22Rv1 (cell line): ENCODE results near the gene MEPE.

Experiments
- H3K27ac ChIP-seq: fragments of 450-650 bp; 2 replicates; pipeline ENCODE4 v1.5.1; 2017
- CTCF ChIP-seq: fragments of 450-650 bp; IDR thresholded peaks from 2 replicates; pipeline ENCODE4 v1.5.1; 2017; ENCODE audit warnings: mild to moderate bottlenecking
- ZFX ChIP-seq: fragments of 450-650 bp; IDR thresholded peaks from 2 replicates; pipeline ENCODE4 v1.6.1; 2017; ENCODE audit warnings: antibody characterized with exemption, borderline replicate concordance

The MEPE gene

DNA sequence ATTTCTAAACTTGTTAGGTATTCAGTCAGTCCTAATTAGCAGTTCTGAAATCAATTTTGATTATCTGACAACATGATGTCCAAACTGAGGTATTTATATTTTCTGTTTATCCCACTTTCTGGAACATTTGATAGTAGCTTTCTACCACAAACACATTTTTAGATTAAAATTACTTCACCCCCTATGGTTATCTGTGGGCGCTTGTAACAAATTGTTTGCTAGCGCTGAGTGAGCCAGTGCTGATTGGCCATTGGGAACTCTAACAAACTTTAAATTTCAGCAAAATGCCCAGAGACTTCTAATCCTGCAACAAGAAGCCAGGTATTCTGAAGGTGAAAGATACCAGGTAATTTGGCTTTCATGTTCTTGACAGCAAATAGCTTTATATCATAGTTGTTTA is at the start of gene MEPE:
MEPE (plus strand) TSS at position 301 of the 400 bp plus-strand sequence. CDS start 1,746 bp downstream, outside the sequence.
- no peak within 1 kb of the TSS for H3K27ac ChIP-seq
- TF ChIP-seq ZFX, result no peak
- no peak for TF ChIP-seq CTCF

- TF ChIP-seq ZFX (no peak), CTCF (no peak)
Observed at GRCh38 chr4:87783781-87784180, 49.0 kb upstream of the MEPE start.

GRCh38 chr4:87785731-87786509 is 46.8 kb upstream of the MEPE start:
- no peak overlapping the region for H3K27ac ChIP-seq
- no peak for TF ChIP-seq CTCF
- no peak for TF ChIP-seq ZFX

More at GRCh38 chr4:87783781-87784180, 49.0 kb upstream of the MEPE start:
- H3K27ac ChIP-seq, result no peak overlapping the region

- no peak within 1 kb of the TSS for H3K27ac ChIP-seq
- TF ChIP-seq ZFX, result no peak
- TF ChIP-seq CTCF, result no peak
Observed at GRCh38 chr4:87799301-87800113, 33.3 kb upstream of the MEPE start, which contains the start of gene IBSP. TSS of gene IBSP (plus strand) at chr4:87799554. CDS start at chr4:87802362, 2,808 bp downstream.

DNA sequence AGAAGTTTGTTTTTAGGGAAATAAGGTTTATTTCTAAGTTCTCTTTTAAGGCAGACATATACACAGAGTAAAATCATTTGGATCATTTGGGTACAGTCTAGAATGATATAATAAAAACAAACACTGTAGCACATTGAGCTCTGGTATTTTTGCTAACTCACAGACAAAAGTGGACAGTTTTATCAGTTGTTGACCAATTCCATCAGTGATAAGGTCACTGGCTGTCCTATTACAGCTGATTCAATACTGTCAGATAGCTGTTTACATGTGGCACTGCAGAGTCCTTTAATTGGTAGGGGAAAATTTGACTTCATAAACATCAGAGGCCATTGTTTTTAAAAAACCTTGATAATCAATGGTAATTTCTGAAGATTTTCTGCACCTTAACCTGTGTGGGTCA is 29.9 kb upstream of the MEPE start:
- TF ChIP-seq ZFX, result no peak
- no peak for TF ChIP-seq CTCF

DNA sequence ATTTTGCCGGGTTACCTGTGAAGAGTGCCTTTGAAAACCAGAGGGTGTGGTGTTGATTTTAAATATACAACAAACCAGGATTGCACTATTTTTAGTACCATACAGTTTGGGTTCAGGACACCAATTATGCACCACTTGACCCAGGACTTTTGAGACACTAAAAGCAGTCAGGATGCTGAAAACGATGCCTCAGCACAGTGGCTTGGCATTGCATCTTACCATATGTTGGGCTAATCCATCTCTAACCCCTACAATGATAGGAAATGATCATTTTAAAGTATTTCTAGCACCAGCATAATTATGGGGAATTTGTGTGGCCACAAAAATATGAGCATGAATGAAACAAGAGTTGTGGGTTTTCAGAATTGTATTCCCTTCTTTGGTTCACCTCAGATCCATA is 29.3 kb upstream of the MEPE start:
- TF ChIP-seq ZFX (no peak), CTCF (no peak)
- no peak overlapping the region for H3K27ac ChIP-seq

More for the DNA sequence above, 29.9 kb upstream of the MEPE start:
- no peak overlapping the region for H3K27ac ChIP-seq

GRCh38 chr4:87804871-87805270 is 27.9 kb upstream of the MEPE start:
- TF ChIP-seq ZFX (no peak), CTCF (no peak)
- peak overlapping the region; percentile 46 for H3K27ac ChIP-seq
